ENCODE results near the gene HNRNPUL1.

Gene HNRNPUL1

GRCh38 chr19:41263850-41264580 is at the start of gene HNRNPUL1:
TSS of gene HNRNPUL1 (plus strand) at chr19:41264372. CDS start at chr19:41264504, 132 bp downstream.
- 0 out of 2 replicates have a peak, but pooled peaks have one; percentile 19 for TF ChIP-seq NFIC (IDR thresholded peaks at IDR 0.05)
- peak; percentile 61 for TF ChIP-seq FOXM1 (IDR thresholded peaks at IDR 0.05; ENCODE audit: borderline replicate concordance, low read depth)
- peak; percentile 13; the same call in 1 of the 2 replicates for TF ChIP-seq EP300 (IDR thresholded peaks at IDR 0.05; ENCODE audit: borderline replicate concordance)
- no peak for TF ChIP-seq USF1 (IDR thresholded peaks at IDR 0.05)
- peak; percentile 70; the same call in 1 of the 2 replicates for TF ChIP-seq CREB1 (IDR thresholded peaks at IDR 0.05; ENCODE audit: low read depth)
- TF ChIP-seq RAD21 (IDR thresholded peaks at IDR 0.05; ENCODE audit: low read depth): no peak
- peak; percentile 29; the same call in 1 of the 2 replicates for TF ChIP-seq REST (IDR thresholded peaks at IDR 0.05; ENCODE audit: low read depth)
- TF ChIP-seq TCF12 (IDR thresholded peaks at IDR 0.05; ENCODE audit: low read depth): peak; percentile 72
- TF ChIP-seq MAX (IDR thresholded peaks at IDR 0.05): peak; percentile 93
- TF ChIP-seq CEBPB (IDR thresholded peaks at IDR 0.05): no peak
- peak; percentile 61; the same call in 1 of the 2 replicates for TF ChIP-seq TEAD4 (IDR thresholded peaks at IDR 0.05)
- peak; percentile 83 for TF ChIP-seq EGR1 (IDR thresholded peaks at IDR 0.05)
- peak; percentile 87; the same call in 1 of the 2 replicates for TF ChIP-seq TAF1 (IDR thresholded peaks at IDR 0.05; ENCODE audit: low read depth)
- peak; percentile 99 for TF ChIP-seq YY1 (IDR thresholded peaks at IDR 0.05; ENCODE audit: low read depth)
- 0 out of 2 replicates have a peak, but pooled peaks have one; percentile 50 for TF ChIP-seq ZBTB7A (IDR thresholded peaks at IDR 0.05; ENCODE audit: low read depth)

- TF ChIP-seq NFIC (IDR thresholded peaks at IDR 0.05) (no peak), TEAD4 (IDR thresholded peaks at IDR 0.05) (no peak), MAX (IDR thresholded peaks at IDR 0.05) (no peak), ZBTB7A (IDR thresholded peaks at IDR 0.05; ENCODE audit: low read depth) (no peak), USF1 (IDR thresholded peaks at IDR 0.05) (no peak)
Measured at GRCh38 chr19:41217741-41218140, 46.4 kb upstream of the HNRNPUL1 start.

- TF ChIP-seq EP300 (IDR thresholded peaks at IDR 0.05; ENCODE audit: borderline replicate concordance): no peak
- TF ChIP-seq REST (IDR thresholded peaks at IDR 0.05; ENCODE audit: low read depth): no peak
- TF ChIP-seq MAX (IDR thresholded peaks at IDR 0.05): no peak
- no peak for TF ChIP-seq CREB1 (IDR thresholded peaks at IDR 0.05; ENCODE audit: low read depth)
- no peak for TF ChIP-seq FOXM1 (IDR thresholded peaks at IDR 0.05; ENCODE audit: borderline replicate concordance, low read depth)
- no peak for TF ChIP-seq CEBPB (IDR thresholded peaks at IDR 0.05)
- no peak for TF ChIP-seq YY1 (IDR thresholded peaks at IDR 0.05; ENCODE audit: low read depth)
- TF ChIP-seq ZBTB7A (IDR thresholded peaks at IDR 0.05; ENCODE audit: low read depth): no peak
- no peak for TF ChIP-seq RAD21 (IDR thresholded peaks at IDR 0.05; ENCODE audit: low read depth)
- no peak for TF ChIP-seq TCF12 (IDR thresholded peaks at IDR 0.05; ENCODE audit: low read depth)
- TF ChIP-seq TEAD4 (IDR thresholded peaks at IDR 0.05): no peak
- TF ChIP-seq TAF1 (IDR thresholded peaks at IDR 0.05; ENCODE audit: low read depth): no peak
- TF ChIP-seq USF1 (IDR thresholded peaks at IDR 0.05): no peak
- TF ChIP-seq EGR1 (IDR thresholded peaks at IDR 0.05): no peak
- no peak for TF ChIP-seq NFIC (IDR thresholded peaks at IDR 0.05)
Measured at GRCh38 chr19:41218249-41218614, 45.9 kb upstream of the HNRNPUL1 start.

- TF ChIP-seq ZBTB7A (IDR thresholded peaks at IDR 0.05; ENCODE audit: low read depth): peak; percentile 42; the same call in 1 of the 2 replicates
- peak; percentile 39; the same call in 1 of the 2 replicates for TF ChIP-seq NFIC (IDR thresholded peaks at IDR 0.05)
- no peak for TF ChIP-seq USF1 (IDR thresholded peaks at IDR 0.05)
Measured at GRCh38 chr19:41218615-41219507, 45.3 kb upstream of the HNRNPUL1 start, which contains the start of gene AXL. TSS of gene AXL (plus strand) at chr19:41219223. CDS start at chr19:41219393, 170 bp downstream.
